ENCODE measurements around the gene NCKAP5.

DNA sequence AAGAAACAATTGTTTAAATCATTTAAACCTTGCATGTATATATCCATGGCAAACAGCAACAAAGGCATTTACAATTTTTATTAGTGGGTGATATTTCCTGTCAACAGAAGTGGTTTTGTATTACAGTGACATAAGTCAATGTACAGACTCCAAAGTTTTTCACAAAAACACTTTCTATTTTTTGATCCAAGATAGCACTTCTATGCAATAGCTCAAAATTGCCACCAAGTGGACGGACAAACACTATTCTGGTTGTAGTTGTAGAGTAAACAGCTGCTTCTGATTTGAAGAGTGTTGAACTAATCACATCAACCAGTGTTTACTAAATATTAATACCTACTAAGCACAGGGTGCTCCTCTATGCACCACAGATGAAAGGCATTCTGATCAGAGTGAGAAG lies 421.4 kb downstream of the NCKAP5 start:
- TF ChIP-seq, protein P1, sequence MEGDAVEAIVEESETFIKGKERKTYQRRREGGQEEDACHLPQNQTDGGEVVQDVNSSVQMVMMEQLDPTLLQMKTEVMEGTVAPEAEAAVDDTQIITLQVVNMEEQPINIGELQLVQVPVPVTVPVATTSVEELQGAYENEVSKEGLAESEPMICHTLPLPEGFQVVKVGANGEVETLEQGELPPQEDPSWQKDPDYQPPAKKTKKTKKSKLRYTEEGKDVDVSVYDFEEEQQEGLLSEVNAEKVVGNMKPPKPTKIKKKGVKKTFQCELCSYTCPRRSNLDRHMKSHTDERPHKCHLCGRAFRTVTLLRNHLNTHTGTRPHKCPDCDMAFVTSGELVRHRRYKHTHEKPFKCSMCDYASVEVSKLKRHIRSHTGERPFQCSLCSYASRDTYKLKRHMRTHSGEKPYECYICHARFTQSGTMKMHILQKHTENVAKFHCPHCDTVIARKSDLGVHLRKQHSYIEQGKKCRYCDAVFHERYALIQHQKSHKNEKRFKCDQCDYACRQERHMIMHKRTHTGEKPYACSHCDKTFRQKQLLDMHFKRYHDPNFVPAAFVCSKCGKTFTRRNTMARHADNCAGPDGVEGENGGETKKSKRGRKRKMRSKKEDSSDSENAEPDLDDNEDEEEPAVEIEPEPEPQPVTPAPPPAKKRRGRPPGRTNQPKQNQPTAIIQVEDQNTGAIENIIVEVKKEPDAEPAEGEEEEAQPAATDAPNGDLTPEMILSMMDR (IDR thresholded peaks at IDR 0.05) = no peak
- no peak for TF ChIP-seq POLR2AphosphoS5 (IDR thresholded peaks at IDR 0.05)
- TF ChIP-seq POLR2A (IDR thresholded peaks at IDR 0.05) = no peak
- no peak for TF ChIP-seq EP300 (IDR thresholded peaks at IDR 0.05)

All from upper lobe of left lung (tissue), 4 donors.